T-helper 1 cell treated with Interleukin-12 subunit alpha and Interleukin-12 subunit beta and Interleukin-4 antibody, amounts not matched to agents 30 ng/mL and 1 ng/mL, for 36 hours (primary cell): Measurements from ENCODE around the gene GGA1. TPM values are rescaled to one million over a fixed set of nuclear protein-coding genes. Genes with fewer than 3 reads are reported as not detected.

Experiments used
- intact Hi-C: fragments of 100-400 bp; cut with micrococcal nuclease; formaldehyde crosslinking; loops from one replicate; pipeline ENCODE4 v1.15.1; 2024
- total RNA-seq: library from RNA; stranded (reverse); gene quantifications from 2 replicates; pipeline ENCODE4 v1.2.3, GENCODE V29; 2022

Gene GGA1
- total RNA-seq, 1 donor from 2014 or later, result 67.2 TPM

- intact Hi-C loops, result no loop called here
These were observed 32.2 kb downstream of the GGA1 start for GRCh38 chr22:37640591-37641560.

DNA sequence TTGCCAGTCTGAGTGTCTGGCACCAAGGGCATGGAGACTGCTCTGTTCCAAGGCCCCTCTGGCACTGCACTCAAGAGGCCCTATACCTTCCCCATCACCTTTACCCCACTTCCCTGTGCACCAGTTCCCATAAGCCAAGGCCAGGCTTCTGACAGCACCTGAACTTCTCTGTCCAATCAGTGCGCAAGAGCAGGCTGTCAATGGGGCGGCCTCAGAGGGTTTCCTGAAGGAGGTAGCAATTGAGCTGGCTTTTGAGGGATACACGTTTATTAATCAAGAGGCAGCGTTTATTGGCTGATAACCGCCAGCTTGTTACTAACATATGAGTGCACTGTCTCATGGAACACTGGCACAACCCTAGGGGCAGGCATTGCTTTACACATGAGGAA lies 32.9 kb downstream of the GGA1 start:
- intact Hi-C loops, result no loop called here

GRCh38 chr22:37643225-37643847 lies 34.7 kb downstream of the GGA1 start:
- intact Hi-C loops, result loop anchor here (1.0 kb wide), 5 partner anchors 15 to 43 kb away; partner anchors contain the start of genes NOL12 and PDXP

DNA sequence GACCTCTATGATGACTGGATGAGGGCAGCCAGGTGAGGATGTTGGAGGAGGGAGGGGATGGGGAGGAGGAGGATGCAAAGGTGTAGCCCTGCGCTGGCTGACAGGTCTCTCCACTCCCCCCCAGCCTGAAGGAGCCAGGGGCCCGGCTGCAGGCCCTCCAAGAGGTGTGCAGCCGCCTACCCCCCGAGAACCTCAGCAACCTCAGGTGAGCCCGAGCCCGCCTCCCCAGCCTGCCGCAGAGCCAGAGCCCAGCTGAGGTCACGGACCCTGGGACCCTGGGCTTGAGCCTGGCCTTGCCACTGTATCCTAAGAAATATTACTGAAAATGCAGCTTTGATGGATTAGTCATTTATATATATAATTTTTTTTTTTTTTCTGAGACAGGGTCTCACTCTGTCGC lies 38.7 kb downstream of the GGA1 start:
- intact Hi-C loops, result no loop called here

- intact Hi-C loops, result no loop called here
These were observed 39.3 kb downstream of the GGA1 start for GRCh38 chr22:37647928-37648327.

- intact Hi-C loops, result loop anchor here (10.0 kb wide), 1 partner anchor 854 kb away; the partner anchor contains the start of gene DDX17
These were observed 42.0 kb downstream of the GGA1 start for GRCh38 chr22:37650463-37651136.

- intact Hi-C loops, result loop anchor here (10.0 kb wide), 1 partner anchor 850 kb away; the partner anchor contains the start of gene DDX17
These were observed 46.1 kb downstream of the GGA1 start for GRCh38 chr22:37654563-37655251.

DNA sequence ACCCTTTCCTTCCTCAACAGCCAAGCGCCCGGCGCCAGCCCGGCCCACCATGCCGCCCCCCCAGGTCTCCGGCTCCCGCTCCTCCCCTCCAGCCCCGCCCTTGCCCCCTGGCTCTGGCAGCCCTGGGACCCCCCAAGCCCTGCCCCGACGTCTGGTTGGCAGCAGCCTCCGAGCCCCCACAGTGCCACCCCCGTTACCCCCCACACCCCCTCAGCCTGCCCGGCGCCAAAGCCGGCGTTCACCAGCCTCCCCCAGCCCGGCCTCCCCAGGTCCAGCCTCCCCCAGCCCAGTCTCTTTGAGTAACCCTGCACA lies 46.6 kb downstream of the GGA1 start:
- intact Hi-C loops, result loop anchor here (10.0 kb wide), 1 partner anchor 850 kb away; the partner anchor contains the start of gene DDX17

DNA sequence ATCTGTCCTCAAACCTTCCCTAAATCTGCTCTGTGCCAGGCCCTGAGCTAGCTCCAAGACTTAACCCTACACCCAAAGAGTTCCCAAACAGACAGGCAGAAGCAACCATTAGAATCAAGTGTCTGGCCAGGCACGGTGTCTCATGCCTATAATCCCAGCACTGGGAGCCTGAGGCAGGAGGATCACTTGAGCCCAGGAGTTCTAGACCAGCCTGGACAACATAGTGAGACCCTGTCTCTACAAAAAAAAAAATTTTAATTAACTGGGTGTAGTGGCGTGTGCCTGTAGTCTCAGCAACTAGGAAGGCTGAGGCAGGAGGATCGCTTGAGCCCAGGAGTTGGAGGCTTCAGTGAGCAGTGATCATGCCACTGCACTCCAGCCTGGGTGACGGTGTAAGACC lies 47.9 kb downstream of the GGA1 start:
- intact Hi-C loops, result loop anchor here (10.0 kb wide), 1 partner anchor 848 kb away; the partner anchor contains the start of gene DDX17

- intact Hi-C loops, result loop anchor here (1.0 to 10.0 kb wide), 7 partner anchors 14 to 847 kb away; partner anchors contain the start of genes DDX17 and GGA1
These were observed 49.0 kb downstream of the GGA1 start for GRCh38 chr22:37657590-37658132.

DNA sequence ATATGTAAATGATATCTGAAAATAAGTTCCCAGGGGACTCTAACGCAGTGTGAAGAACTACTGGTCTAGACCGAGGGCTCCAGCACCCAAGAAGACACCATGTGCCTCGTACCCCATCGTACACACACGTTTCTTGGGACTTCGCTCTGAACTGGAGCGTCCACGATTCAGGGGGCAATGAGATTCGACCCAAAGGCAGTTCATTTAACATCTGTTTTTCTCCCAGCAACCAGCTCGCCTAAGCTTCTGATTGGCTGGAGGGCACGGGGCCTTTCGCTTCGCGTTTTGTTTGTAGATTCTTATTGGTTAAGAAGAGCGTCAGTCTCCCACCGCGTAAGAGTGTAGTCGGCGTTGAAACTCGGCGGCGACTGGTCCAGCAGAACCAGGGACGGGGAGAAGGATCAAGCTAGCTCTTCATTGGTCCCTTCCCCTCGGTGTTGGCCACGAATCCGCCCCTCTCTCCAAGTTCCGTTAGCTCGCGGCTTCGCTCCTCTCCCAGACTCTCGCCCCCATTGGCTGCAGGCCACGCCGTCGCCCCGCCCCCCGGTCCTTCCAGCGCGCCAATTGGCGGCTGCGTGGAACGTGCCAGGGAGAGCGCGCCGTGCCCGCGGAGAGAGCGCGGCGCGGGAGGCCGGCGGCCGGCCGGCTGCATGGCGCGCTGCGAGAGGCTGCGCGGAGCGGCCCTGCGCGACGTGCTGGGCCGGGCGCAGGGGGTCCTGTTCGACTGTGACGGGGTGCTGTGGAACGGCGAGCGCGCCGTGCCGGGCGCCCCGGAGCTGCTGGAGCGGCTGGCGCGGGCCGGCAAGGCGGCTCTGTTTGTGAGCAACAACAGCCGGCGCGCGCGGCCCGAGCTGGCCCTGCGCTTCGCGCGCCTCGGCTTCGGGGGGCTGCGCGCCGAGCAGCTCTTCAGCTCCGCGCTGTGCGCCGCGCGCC lies 49.8 kb downstream of the GGA1 start, which contains the start of gene PDXP:
PDXP (plus strand) TSS at position 591 of the 933 bp plus-strand sequence; CDS start at position 651, 60 bp downstream.
- intact Hi-C loops, result loop anchor here (1.0 to 10.0 kb wide), 7 partner anchors 15 to 846 kb away; partner anchors contain the start of genes DDX17 and GGA1

GRCh38 chr22:37659066-37659896 lies 50.6 kb downstream of the GGA1 start:
- intact Hi-C loops, result loop anchor here (10.0 kb wide), 1 partner anchor 846 kb away; the partner anchor contains the start of gene DDX17

DNA sequence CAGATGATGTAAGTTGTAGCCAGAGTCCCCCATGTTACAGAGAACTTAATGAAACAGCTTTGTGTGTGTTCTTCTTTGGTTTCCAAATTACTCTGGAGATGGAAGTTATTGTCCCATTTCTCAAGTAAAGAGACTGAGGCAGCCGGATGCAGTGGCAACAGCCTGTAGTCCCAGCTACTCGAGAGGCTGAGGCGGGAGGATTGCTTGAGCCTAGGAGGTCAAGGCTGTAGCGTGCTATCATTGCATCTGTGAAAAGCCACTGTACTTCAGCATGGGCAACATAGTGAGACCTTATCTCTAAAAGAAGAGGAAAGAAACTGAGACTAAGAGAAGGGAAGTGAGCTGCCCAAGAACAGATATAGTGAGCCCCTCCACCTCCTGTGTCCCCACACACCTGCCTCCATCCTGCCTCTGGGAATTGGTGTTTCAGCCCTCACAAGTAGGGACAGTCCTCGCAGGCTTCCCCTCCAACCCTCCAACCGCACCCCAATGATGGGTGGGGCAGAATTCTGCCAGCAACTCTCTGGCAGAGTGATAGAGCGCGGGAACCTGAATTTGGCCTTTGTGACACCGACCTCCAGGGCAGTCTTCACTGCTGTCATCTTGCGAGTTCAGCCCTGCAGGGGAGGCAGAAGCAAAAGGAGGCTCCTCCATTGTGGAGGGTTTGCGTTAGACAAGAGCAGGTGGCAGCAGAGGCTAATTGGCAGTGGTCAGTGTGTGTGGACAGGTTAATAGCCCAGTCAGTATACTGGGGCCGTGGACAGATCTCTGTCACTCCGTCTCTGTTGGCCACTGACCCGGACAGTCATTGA lies 51.5 kb downstream of the GGA1 start:
- intact Hi-C loops, result loop anchor here (10.0 kb wide), 1 partner anchor 845 kb away; the partner anchor contains the start of gene DDX17

- intact Hi-C loops, result loop anchor here (1.0 kb wide), 1 partner anchor 21 kb away; no protein-coding TSS in a partner anchor
These were observed 52.0 kb downstream of the GGA1 start for GRCh38 chr22:37660709-37661045.

GRCh38 chr22:37661160-37661924 lies 52.7 kb downstream of the GGA1 start:
- intact Hi-C loops, result loop anchor here (1.0 kb wide), 1 partner anchor 20 kb away; no protein-coding TSS in a partner anchor

GRCh38 chr22:37662039-37662438 lies 53.4 kb downstream of the GGA1 start:
- intact Hi-C loops, result no loop called here
